ENCODE results near the gene RABGAP1L.
A peak's percentile ranks its signal among the peaks of the same experiment; 100 is the strongest.

The RABGAP1L gene

GRCh38 chr1:174189428-174190062 is 30.2 kb downstream of the RABGAP1L start:
- H3K4me3 ChIP-seq (ENCODE audit: low read length): no peak overlapping the region
- no peak for TF ChIP-seq CTCF (conservative IDR thresholded peaks at IDR 0.05; ENCODE audit: low read depth, low read length)
- DNase-seq (ENCODE audit: low read depth): peak; percentile 36

- TF ChIP-seq CTCF (conservative IDR thresholded peaks at IDR 0.05; ENCODE audit: low read depth, low read length): no peak
- DNase-seq (ENCODE audit: low read depth): no peak
- no peak overlapping the region for H3K4me3 ChIP-seq (ENCODE audit: low read length)
Observed at GRCh38 chr1:174190691-174191199, 31.4 kb downstream of the RABGAP1L start.

GRCh38 chr1:174191349-174191862 is 32.1 kb downstream of the RABGAP1L start:
- no peak for TF ChIP-seq CTCF (conservative IDR thresholded peaks at IDR 0.05; ENCODE audit: low read depth, low read length)
- peak; percentile 97 for DNase-seq (ENCODE audit: low read depth)
- H3K4me3 ChIP-seq (ENCODE audit: low read length): no peak overlapping the region

GRCh38 chr1:174194461-174194860 is 35.1 kb downstream of the RABGAP1L start:
- no peak for DNase-seq (ENCODE audit: low read depth)
- TF ChIP-seq CTCF (conservative IDR thresholded peaks at IDR 0.05; ENCODE audit: low read depth, low read length): no peak
- H3K4me3 ChIP-seq (ENCODE audit: low read length): no peak overlapping the region

GRCh38 chr1:174197088-174197487 is 37.8 kb downstream of the RABGAP1L start:
- no peak for TF ChIP-seq CTCF (conservative IDR thresholded peaks at IDR 0.05; ENCODE audit: low read depth, low read length)
- H3K4me3 ChIP-seq (ENCODE audit: low read length): no peak overlapping the region
- no peak for DNase-seq (ENCODE audit: low read depth)

GRCh38 chr1:174197547-174197946 is 38.2 kb downstream of the RABGAP1L start:
- TF ChIP-seq CTCF (conservative IDR thresholded peaks at IDR 0.05; ENCODE audit: low read depth, low read length): no peak
- no peak overlapping the region for H3K4me3 ChIP-seq (ENCODE audit: low read length)
- no peak for DNase-seq (ENCODE audit: low read depth)

- H3K4me3 ChIP-seq (ENCODE audit: low read length): no peak overlapping the region
- DNase-seq (ENCODE audit: low read depth): no peak
- no peak for TF ChIP-seq CTCF (conservative IDR thresholded peaks at IDR 0.05; ENCODE audit: low read depth, low read length)
Observed at GRCh38 chr1:174198202-174198601, 38.9 kb downstream of the RABGAP1L start.

Measured in retinal pigment epithelial cell (primary cell).